GM12872 (cell line): ENCODE measurements around the gene PTHLH.

Source experiments
- TF ChIP-seq, protein P1 (sequence below): IDR thresholded peaks from 3 replicates; pipeline ENCODE4 v1.5.1; 2011; ENCODE audit warnings: low read depth, mild to moderate bottlenecking, low read length, moderate library complexity; ENCODE audit not compliant: insufficient read depth

PTHLH gene

GRCh38 chr12:27972721-27973120, at the start of gene PTHLH:
Gene PTHLH (minus strand): TSS chr12:27972733. CDS start chr12:27969494, 3,239 bp downstream.
- TF ChIP-seq, protein P1, sequence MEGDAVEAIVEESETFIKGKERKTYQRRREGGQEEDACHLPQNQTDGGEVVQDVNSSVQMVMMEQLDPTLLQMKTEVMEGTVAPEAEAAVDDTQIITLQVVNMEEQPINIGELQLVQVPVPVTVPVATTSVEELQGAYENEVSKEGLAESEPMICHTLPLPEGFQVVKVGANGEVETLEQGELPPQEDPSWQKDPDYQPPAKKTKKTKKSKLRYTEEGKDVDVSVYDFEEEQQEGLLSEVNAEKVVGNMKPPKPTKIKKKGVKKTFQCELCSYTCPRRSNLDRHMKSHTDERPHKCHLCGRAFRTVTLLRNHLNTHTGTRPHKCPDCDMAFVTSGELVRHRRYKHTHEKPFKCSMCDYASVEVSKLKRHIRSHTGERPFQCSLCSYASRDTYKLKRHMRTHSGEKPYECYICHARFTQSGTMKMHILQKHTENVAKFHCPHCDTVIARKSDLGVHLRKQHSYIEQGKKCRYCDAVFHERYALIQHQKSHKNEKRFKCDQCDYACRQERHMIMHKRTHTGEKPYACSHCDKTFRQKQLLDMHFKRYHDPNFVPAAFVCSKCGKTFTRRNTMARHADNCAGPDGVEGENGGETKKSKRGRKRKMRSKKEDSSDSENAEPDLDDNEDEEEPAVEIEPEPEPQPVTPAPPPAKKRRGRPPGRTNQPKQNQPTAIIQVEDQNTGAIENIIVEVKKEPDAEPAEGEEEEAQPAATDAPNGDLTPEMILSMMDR, result no peak

DNA sequence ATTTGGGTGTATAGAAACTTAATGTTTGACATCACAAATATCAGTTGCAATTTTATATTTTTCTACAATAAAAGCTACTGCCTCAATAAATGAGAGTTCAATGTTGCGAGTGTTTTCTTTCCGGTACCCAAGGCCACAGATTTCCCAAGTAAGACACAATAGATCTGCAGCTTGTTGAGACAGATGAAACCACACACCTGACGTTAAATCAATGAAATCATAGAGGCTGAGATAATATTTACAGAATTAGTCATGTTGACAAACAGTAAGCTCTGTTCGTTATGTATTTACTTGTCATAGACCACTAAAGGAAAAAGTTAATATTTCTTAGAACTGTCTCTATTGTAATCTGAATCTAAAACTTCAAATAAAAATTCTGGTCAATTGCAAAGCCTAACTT, 49.2 kb upstream of the PTHLH start:
- TF ChIP-seq, protein P1, result no peak

DNA sequence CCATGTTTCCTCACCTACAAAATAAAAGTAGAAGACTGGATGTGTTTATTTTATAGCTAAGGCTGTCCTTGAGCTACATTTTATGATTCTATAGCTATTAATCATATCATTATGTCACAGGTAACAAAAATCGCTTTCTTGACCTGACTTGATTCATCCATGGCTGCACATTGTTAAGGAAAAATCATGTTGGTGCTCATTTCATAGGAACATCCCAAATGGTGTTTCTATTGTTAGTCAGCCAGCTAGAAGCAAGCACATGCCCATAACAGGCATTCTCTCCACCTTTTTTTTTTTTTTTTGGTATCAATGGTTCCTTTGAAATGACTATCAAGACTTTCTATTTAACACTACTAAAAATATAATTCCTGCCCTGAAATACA, 45.3 kb upstream of the PTHLH start:
- TF ChIP-seq, protein P1, result no peak

DNA sequence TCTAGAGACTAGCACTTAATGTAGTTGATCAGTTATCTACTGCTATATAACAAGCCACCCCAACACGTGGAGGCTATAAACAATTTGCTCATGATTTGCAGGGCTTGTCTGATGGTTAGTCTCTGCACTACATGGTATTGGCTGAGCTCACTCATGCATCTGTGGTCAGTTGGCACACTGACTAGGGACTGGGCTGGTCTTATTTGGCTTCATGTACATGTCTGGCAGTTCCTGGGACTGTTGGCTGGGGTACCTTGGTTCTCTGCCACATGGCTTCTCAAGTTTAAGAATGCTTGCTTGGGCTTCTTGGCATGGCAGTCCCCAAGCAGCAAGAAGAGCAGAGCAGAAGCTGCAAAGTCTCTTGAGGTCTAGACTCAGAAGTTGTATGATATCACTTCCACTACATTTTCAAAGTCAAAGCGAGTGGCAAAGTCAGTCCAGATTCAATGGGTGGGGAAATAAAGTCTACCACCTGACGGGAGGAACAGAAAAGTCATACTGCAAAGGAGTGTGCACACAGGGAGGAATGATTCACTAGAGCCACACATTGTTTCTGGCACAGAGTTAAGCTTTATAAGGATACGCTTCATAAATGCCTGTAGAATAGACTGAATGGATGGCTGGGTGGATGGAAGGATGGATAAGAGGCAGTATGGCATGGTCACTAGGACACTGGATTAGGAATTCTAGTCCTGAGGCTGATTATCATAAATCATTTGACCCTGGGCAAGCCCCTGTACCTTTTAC, 44.8 kb upstream of the PTHLH start:
- TF ChIP-seq, protein P1, result no peak

DNA sequence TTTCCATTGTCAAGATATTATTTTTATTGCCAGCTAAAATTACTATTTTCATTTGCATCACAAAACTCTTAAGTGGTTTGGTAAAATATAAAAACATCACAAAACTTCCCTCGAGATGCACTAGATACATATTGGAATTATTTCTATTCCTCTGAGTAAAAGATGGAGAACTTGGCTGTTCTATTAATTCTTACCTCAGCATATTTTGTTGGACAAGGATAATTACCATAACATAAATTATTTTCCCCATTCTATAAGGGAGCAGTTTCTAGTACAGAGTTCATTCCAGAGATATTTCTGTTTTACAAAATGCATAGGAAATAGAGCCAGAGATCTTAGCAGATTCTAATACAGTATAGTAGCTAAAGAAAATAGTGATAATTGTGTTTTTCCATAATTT, 42.6 kb upstream of the PTHLH start:
- TF ChIP-seq, protein P1, result no peak

DNA sequence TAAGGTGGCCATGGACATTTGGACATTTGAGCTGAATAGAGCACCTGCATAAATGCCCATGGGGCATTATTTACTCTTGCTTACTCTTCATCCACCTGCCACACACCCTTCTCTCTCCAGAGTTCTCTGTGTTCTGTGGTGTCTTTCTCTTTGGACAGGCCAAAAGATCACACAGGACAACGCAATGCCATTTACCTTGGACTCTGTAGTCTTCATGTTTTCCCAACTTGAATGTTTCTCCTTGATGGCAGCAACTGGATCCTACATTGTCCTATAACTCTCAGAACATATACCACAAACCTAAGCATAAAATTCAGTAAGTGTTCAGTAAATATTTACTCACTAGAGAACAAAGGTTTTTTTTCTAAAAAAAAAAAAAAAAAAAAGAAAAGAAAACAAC, 41.7 kb upstream of the PTHLH start:
- TF ChIP-seq, protein P1, result no peak

DNA sequence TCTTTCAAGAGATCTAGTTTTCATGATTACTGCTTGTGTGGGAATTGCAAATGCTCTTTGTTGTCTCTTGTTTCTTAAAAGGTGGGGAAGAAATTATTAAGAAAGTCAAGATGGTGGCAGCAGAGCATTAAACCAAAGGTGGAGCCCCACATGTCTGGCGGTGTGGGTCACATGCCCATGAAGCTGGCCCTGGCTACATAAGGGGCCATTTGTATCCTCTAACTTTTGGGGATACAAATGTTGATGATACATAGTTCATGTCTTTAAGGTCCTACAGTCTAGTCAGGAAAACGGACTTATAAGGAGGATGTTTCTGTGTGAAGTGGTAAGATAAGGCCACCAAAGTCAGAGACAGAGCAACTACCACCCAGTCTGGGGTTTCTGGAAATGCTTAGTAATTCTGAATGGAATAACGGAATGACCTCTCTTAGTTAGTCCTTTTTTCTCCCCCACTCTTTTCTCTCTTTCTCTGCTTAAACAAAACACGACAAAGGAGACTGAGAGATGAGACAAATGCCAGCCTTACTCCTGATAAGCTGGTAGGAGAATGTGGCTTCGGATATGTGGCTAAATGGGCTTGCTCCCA, 39.9 kb upstream of the PTHLH start:
- TF ChIP-seq, protein P1, result no peak
